Left colon (tissue), 2 donors: ENCODE results near the gene OPRL1. TPM values are rescaled to one million over a fixed set of nuclear protein-coding genes. Genes with fewer than 3 reads are reported as not detected.

Experiments
- ATAC-seq: fragments of 200-7000 bp; cut with Tn5 transposase; one replicate; pipeline ENCODE4 v1.9.1; 2020; ENCODE audit warnings: mild to moderate bottlenecking, moderate library complexity
- DNase-seq, 2 donors: peaks; one replicate each; pipeline ENCODE4 v3.0.0-alpha.2; 2020
- intact Hi-C, 2 donors: fragments of 100-400 bp; cut with DNase I in 1 of 2; cut with micrococcal nuclease in 1 of 2; formaldehyde crosslinking; loops; one replicate each; pipeline versions ENCODE4 v1.11.2 to v1.14.0; 2022; cut with DNase I, micrococcal nuclease
- total RNA-seq, 2 donors: library from RNA; stranded (reverse); fragmentation: NEBNext Ultra II Directional; extraction: Animal tissue kit (Norgen Biotek cat#: 25700); gene quantifications; one replicate each; pipeline ENCODE4 v1.2.1, GENCODE V29; 2021
- donor health status: DM: no; HTN: no; CAD: no.
- donor health status: DM: yes; HTN: yes; CAD: no.

OPRL1 gene
- total RNA-seq, 2 donors from 2014 or later: 0.15 to 0.17 TPM

- no peak for ATAC-seq
- no peak for DNase-seq
- intact Hi-C loops: no loop called here
Measured at GRCh38 chr20:64095927-64096326, 16.0 kb downstream of the OPRL1 start.

GRCh38 chr20:64096535-64096934 lies 16.7 kb downstream of the OPRL1 start:
- DNase-seq: no peak
- intact Hi-C loops: no loop called here
- no peak for ATAC-seq

GRCh38 chr20:64098471-64099013 lies 18.7 kb downstream of the OPRL1 start:
- ATAC-seq: no peak
- no peak for DNase-seq
- intact Hi-C loops: no loop called here

GRCh38 chr20:64099086-64099786 lies 19.4 kb downstream of the OPRL1 start:
- intact Hi-C loops: no loop called here

GRCh38 chr20:64099880-64100565 lies 20.1 kb downstream of the OPRL1 start:
- ATAC-seq (no peak), DNase-seq (no peak)
- intact Hi-C loops: no loop called here

More at GRCh38 chr20:64099086-64099786, 19.4 kb downstream of the OPRL1 start:
- DNase-seq (no peak), ATAC-seq (no peak)

GRCh38 chr20:64100566-64100888 lies 20.6 kb downstream of the OPRL1 start:
- ATAC-seq (no peak), DNase-seq (no peak)
- intact Hi-C loops: no loop called here

- DNase-seq (no peak), ATAC-seq (no peak)
- intact Hi-C loops: no loop called here
Measured at GRCh38 chr20:64100946-64101688, 21.2 kb downstream of the OPRL1 start.

GRCh38 chr20:64101731-64102621 lies 22.1 kb downstream of the OPRL1 start:
- intact Hi-C loops: no loop called here
- ATAC-seq: peak; percentile 38
- peak in 1 of 2 donors; percentile 62 for DNase-seq

GRCh38 chr20:64102647-64103354 lies 22.9 kb downstream of the OPRL1 start:
- DNase-seq: no peak
- intact Hi-C loops: no loop called here
- ATAC-seq: no peak

GRCh38 chr20:64103871-64104666 lies 24.2 kb downstream of the OPRL1 start:
- DNase-seq (peak in 1 of 2 donors; percentile 2), ATAC-seq (no peak)
- intact Hi-C loops: no loop called here

- DNase-seq (peak in 1 of 2 donors; percentile 1), ATAC-seq (no peak)
- intact Hi-C loops: no loop called here
Measured at GRCh38 chr20:64104667-64105451, 25.0 kb downstream of the OPRL1 start.

GRCh38 chr20:64105846-64106434 lies 26.1 kb downstream of the OPRL1 start:
- ATAC-seq: no peak
- DNase-seq: no peak
- intact Hi-C loops: no loop called here

GRCh38 chr20:64106435-64106961 lies 26.6 kb downstream of the OPRL1 start:
- no peak for ATAC-seq
- no peak for DNase-seq
- intact Hi-C loops: no loop called here

- ATAC-seq (no peak), DNase-seq (peak in 1 of 2 donors; percentile 7)
- intact Hi-C loops: no loop called here
Measured at GRCh38 chr20:64106981-64107735, 27.3 kb downstream of the OPRL1 start, which contains the start of gene NPBWR2. TSS of gene NPBWR2 (minus strand) at chr20:64107565. CDS start at chr20:64106831, 734 bp downstream.
